Mesenchymal stem cell (in vitro differentiated cells and primary cell): Measurements from ENCODE around the gene FOXN3.

Experiments used
- DNase-seq: peaks from one replicate; pipeline ENCODE4 v3.0.0-alpha.2; 2013
- H2AFZ ChIP-seq: one replicate; pipeline ENCODE4 v1.6.1; 2013; ENCODE audit warnings: low read depth, mild to moderate bottlenecking, control low read depth, inconsistent platforms, low read length, moderate library complexity
- H2AK5ac ChIP-seq: 2 replicates; pipeline ENCODE4 v1.6.1; 2013; ENCODE audit warnings: low read length, moderate library complexity, mild to moderate bottlenecking, inconsistent platforms; ENCODE audit not compliant: severe bottlenecking
- H2BK120ac ChIP-seq: one replicate; pipeline ENCODE4 v1.6.1; 2013; ENCODE audit warnings: low read depth, mild to moderate bottlenecking, inconsistent platforms, low read length, moderate library complexity
- H2BK12ac ChIP-seq, 2 experiments: one replicate each; pipeline ENCODE4 v1.6.1; 2013; ENCODE audit warnings: inconsistent platforms in 2 of 2, low read length in 2 of 2, mild to moderate bottlenecking in 2 of 2, moderate library complexity in 2 of 2, control low read depth in 1 of 2
- H2BK15ac ChIP-seq: one replicate; pipeline ENCODE4 v1.6.1; 2013; ENCODE audit warnings: mild to moderate bottlenecking, low read depth, inconsistent platforms; ENCODE audit not compliant: poor library complexity, severe bottlenecking
- H2BK5ac ChIP-seq: 2 replicates; pipeline ENCODE4 v1.6.1; 2013; ENCODE audit warnings: low read depth, mild to moderate bottlenecking, low read length, control low read depth, inconsistent platforms; ENCODE audit not compliant: poor library complexity, severe bottlenecking
- H3K14ac ChIP-seq, 2 experiments: one replicate each; pipeline ENCODE4 v1.6.1; 2013; ENCODE audit warnings: inconsistent platforms in 2 of 2, low read length in 2 of 2, control low read depth in 1 of 2, mild to moderate bottlenecking in 1 of 2, moderate library complexity in 1 of 2
- H3K18ac ChIP-seq, 2 experiments: one replicate each; pipeline ENCODE4 v1.6.1; 2013; ENCODE audit warnings: inconsistent platforms in 2 of 2, low read length in 2 of 2, control low read depth in 1 of 2, low read depth in 1 of 2, mild to moderate bottlenecking in 1 of 2
- H3K23ac ChIP-seq, 2 experiments: one replicate each; pipeline ENCODE4 v1.6.1; 2013; ENCODE audit warnings: inconsistent platforms in 2 of 2, low read length in 2 of 2, mild to moderate bottlenecking in 2 of 2, moderate library complexity in 2 of 2, control low read depth in 1 of 2
- H3K27ac ChIP-seq: 2 replicates; pipeline ENCODE4 v1.5.1; 2013; ENCODE audit warnings: mild to moderate bottlenecking, moderate library complexity, low read length, control low read depth, inconsistent platforms; ENCODE audit not compliant: poor library complexity, severe bottlenecking
- H3K27me3 ChIP-seq, 2 experiments: 2 replicates each; pipeline versions ENCODE4 v1.6.1 to v1.7.0; 2013; ENCODE audit warnings: low read length in 2 of 2, mild to moderate bottlenecking in 2 of 2, moderate library complexity in 2 of 2, control low read depth in 1 of 2, inconsistent platforms in 1 of 2; ENCODE audit not compliant: control insufficient read depth in 1 of 2, insufficient read depth in 1 of 2
- H3K36me3 ChIP-seq, 2 experiments: 2 replicates each; pipeline versions ENCODE4 v1.6.1 to v1.7.0; 2013; ENCODE audit warnings: low read length in 2 of 2, control low read depth in 1 of 2, inconsistent platforms in 1 of 2, low read depth in 1 of 2, mild to moderate bottlenecking in 1 of 2; ENCODE audit not compliant: insufficient read depth in 2 of 2, control insufficient read depth in 1 of 2
- H3K4ac ChIP-seq, 2 experiments: one replicate each; pipeline ENCODE4 v1.6.1; 2013; ENCODE audit warnings: inconsistent platforms in 2 of 2, low read length in 2 of 2, mild to moderate bottlenecking in 2 of 2, moderate library complexity in 2 of 2, control low read depth in 1 of 2, low read depth in 1 of 2
- H3K4me1 ChIP-seq: 2 replicates; pipeline ENCODE4 v1.6.1; 2013; ENCODE audit warnings: low read depth, low read length, control low read depth; ENCODE audit not compliant: control insufficient read depth, insufficient read depth
- H3K4me2 ChIP-seq: 2 replicates; pipeline ENCODE4 v1.6.1; 2013; ENCODE audit warnings: low read length, mild to moderate bottlenecking, inconsistent platforms; ENCODE audit not compliant: poor library complexity, severe bottlenecking
- H3K4me3 ChIP-seq, 2 experiments: 2 replicates each; pipeline versions ENCODE4 v1.5.1 to v1.7.0; 2013; ENCODE audit warnings: low read length in 2 of 2, mild to moderate bottlenecking in 2 of 2, control low read depth in 1 of 2, low read depth in 1 of 2; ENCODE audit not compliant: insufficient read depth in 1 of 2
- H3K79me1 ChIP-seq: replicated peaks from 2 replicates; pipeline ENCODE4 v1.6.1; 2013; ENCODE audit warnings: mild to moderate bottlenecking, control low read depth, low read length, inconsistent platforms; ENCODE audit not compliant: poor library complexity, severe bottlenecking
- H3K9ac ChIP-seq: 2 replicates; pipeline ENCODE4 v1.7.0; 2013; ENCODE audit warnings: mild to moderate bottlenecking, low read length, moderate library complexity
- H3K9me3 ChIP-seq: 2 replicates; pipeline ENCODE4 v1.7.0; 2013; ENCODE audit warnings: mild to moderate bottlenecking, low read length; ENCODE audit not compliant: control insufficient read depth
- H4K8ac ChIP-seq: one replicate; pipeline ENCODE4 v1.6.1; 2013; ENCODE audit warnings: inconsistent platforms, mild to moderate bottlenecking, low read length, moderate library complexity
- H4K91ac ChIP-seq: one replicate; pipeline ENCODE4 v1.6.1; 2013; ENCODE audit warnings: mild to moderate bottlenecking, low read length, inconsistent platforms
- WGBS: methylation state at CpG from one replicate; pipeline ENCODE4 v1.1.7; 2013; ENCODE audit warnings: mixed read lengths; 5-methylcytosine and 5-hydroxymethylcytosine counted together

FOXN3 gene

DNA sequence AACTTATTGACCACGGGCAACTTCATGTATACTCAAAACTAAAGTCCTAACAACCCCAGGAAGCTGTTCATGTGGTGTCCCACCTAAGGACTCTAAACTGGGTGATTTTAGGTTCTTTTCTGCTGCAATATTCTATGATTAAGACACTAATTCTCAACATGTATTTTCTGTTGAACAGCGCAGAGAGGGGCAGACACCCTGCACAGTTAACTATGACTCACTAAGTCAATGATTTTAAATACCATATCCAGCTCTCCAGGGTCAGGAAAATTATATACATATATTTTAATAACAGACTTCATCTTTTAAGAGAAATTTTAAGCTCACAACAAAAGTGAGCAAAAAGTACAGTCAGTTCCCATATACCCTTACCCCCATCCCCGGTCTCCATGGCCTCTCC, 85.0 kb downstream of the FOXN3 start:
- Histone ChIP-seq H3K36me3 (no peaks in the 10 kb centered on the region), H3K4me3 (no peak overlapping the region), H2BK12ac (no peak overlapping the region), H3K79me1 (peaks cover 32% of the 10 kb centered on the region), H2BK15ac (no peak overlapping the region), H3K4ac (no peak overlapping the region), H3K18ac (no peak overlapping the region), H3K27ac (no peak overlapping the region), H3K4me1 (peaks cover 3% of the 10 kb centered on the region), H2AFZ (no peak overlapping the region), H3K23ac (no peak overlapping the region), H2BK5ac (no peak overlapping the region), H4K8ac (no peak overlapping the region), H2AK5ac (no peak overlapping the region), H3K27me3 (no peaks in the 10 kb centered on the region), H3K14ac (no peak overlapping the region), H3K4me2 (no peak overlapping the region), H3K9me3 (no peaks in the 10 kb centered on the region), H2BK120ac (no peak overlapping the region), H4K91ac (no peak overlapping the region), H3K9ac (no peak overlapping the region)
- DNase-seq: no peak
- 94% methylated on average over 2 of the region's 3 CpGs for WGBS

GRCh38 chr14:89331398-89331797, 85.6 kb downstream of the FOXN3 start:
- no peak overlapping the region for H2BK15ac ChIP-seq

DNA sequence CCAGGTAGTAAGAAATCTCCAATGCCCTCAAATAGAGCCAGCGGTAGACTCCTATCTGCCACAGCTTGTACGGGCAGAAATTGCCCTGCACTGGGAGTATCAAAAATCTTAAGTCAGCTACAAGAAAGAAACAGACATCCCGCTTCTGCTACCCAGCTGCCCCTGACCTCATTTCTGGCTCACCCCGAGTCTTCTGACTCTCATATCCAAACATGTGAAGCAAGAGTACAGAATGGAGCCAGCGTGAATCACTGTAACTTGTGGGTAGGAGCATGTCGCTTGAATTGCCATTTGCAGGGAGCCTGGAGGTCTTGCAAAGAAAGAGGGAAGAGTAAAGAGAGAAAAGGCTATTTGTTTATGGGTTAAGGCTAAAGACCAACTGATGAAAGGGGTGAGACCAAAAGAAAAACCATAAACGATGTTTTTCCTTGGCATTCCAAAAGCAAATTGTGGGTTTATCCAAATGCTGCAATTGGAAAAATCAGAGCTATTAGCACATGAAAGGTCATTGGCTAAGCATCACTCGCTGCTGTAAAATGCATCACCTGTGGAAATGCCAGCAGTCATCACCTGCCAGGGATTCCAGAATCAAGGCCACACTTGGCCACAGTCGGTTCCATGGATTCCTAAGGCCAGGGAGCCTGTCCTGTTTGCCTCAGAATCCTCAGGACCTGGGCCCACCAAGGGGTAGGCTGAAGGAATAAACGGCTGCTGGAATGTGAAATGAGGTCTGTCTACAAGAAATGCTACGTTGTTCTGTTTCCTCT, 86.6 kb downstream of the FOXN3 start:
- no peak overlapping the region for H4K91ac ChIP-seq
- no peak overlapping the region for H3K4me2 ChIP-seq
- no peak overlapping the region for H2AK5ac ChIP-seq
- peaks cover 0 to 3% of the 10 kb centered on the region in 2 experiments for H3K36me3 ChIP-seq
- no peak overlapping the region for H3K4ac ChIP-seq
- H2BK5ac ChIP-seq: no peak overlapping the region
- H3K79me1 ChIP-seq: peaks cover 37% of the 10 kb centered on the region
- peak overlapping the region in 1 of 2 experiments; percentile 71 for H2BK12ac ChIP-seq
- peak overlapping the region; percentile 83 for H3K9ac ChIP-seq
- DNase-seq: peak; percentile 80
- H2BK120ac ChIP-seq: no peak overlapping the region
- no peaks in the 10 kb centered on the region for H3K27me3 ChIP-seq
- peaks cover 5% of the 10 kb centered on the region for H3K4me1 ChIP-seq
- H2BK15ac ChIP-seq: no peak overlapping the region
- peak overlapping the region in 1 of 2 experiments; percentile 49 for H3K18ac ChIP-seq
- peak overlapping the region; percentile 19 for H3K27ac ChIP-seq
- H2AFZ ChIP-seq: no peak overlapping the region
- H3K9me3 ChIP-seq: no peaks in the 10 kb centered on the region
- no peak overlapping the region for H3K23ac ChIP-seq
- H4K8ac ChIP-seq: peak overlapping the region; percentile 7
- WGBS: 87% methylated on average over 7 of the region's 11 CpGs
- no peak overlapping the region for H3K14ac ChIP-seq
- peak overlapping the region in 1 of 2 experiments; percentile 56 for H3K4me3 ChIP-seq

More at GRCh38 chr14:89331398-89331797, 85.6 kb downstream of the FOXN3 start:
- no peak overlapping the region for H3K4ac ChIP-seq
- peaks cover 32% of the 10 kb centered on the region for H3K79me1 ChIP-seq
- H3K36me3 ChIP-seq: no peaks in the 10 kb centered on the region
- H3K9ac ChIP-seq: no peak overlapping the region
- H3K14ac ChIP-seq: no peak overlapping the region
- H3K18ac ChIP-seq: no peak overlapping the region
- no peak overlapping the region for H4K91ac ChIP-seq
- H3K4me2 ChIP-seq: no peak overlapping the region
- no peak overlapping the region for H3K23ac ChIP-seq
- H2BK120ac ChIP-seq: no peak overlapping the region
- 96% methylated on average over 5 of the region's 5 CpGs for WGBS
- no peak for DNase-seq
- H4K8ac ChIP-seq: no peak overlapping the region
- no peak overlapping the region for H2BK5ac ChIP-seq
- H2AFZ ChIP-seq: no peak overlapping the region
- no peaks in the 10 kb centered on the region for H3K27me3 ChIP-seq
- H2AK5ac ChIP-seq: no peak overlapping the region
- H3K27ac ChIP-seq: no peak overlapping the region
- H3K9me3 ChIP-seq: no peaks in the 10 kb centered on the region
- peaks cover 3% of the 10 kb centered on the region for H3K4me1 ChIP-seq
- H2BK12ac ChIP-seq: no peak overlapping the region
- no peak overlapping the region for H3K4me3 ChIP-seq

DNA sequence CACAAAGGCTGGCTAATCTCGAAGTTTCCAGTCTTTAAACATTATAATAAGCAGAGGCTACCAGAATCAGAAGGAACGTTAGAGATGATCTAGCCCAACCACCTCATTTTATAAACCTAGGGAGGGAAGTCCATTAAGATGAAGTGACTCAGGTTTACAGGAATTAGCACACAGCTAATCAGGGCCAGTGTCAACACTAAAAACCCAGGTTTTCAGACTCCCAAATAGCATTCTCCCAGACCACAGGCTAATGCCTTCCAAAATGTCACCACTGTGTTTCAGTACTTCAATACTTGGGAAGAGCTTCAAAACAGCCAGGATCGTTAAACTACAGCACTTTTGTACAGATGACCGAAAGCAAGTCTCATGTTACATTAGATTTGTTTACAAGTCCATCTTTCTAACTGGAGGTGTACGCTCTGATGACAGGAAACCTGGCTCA, 89.2 kb downstream of the FOXN3 start:
- H2BK15ac ChIP-seq: no peak overlapping the region
- no peaks in the 10 kb centered on the region for H3K9me3 ChIP-seq
- no peak overlapping the region for H4K8ac ChIP-seq
- H3K4ac ChIP-seq: peak overlapping the region in 1 of 2 experiments; percentile 79
- no peak overlapping the region for H2AK5ac ChIP-seq
- H3K4me1 ChIP-seq: peaks cover 8% of the 10 kb centered on the region
- peak overlapping the region in 1 of 2 experiments; percentile 93 for H3K14ac ChIP-seq
- no peak overlapping the region for H3K27ac ChIP-seq
- peak; percentile 51 for DNase-seq
- no peak overlapping the region for H3K4me2 ChIP-seq
- H3K23ac ChIP-seq: peak overlapping the region in 1 of 2 experiments; percentile 78
- H2BK120ac ChIP-seq: no peak overlapping the region
- H3K9ac ChIP-seq: no peak overlapping the region
- H3K18ac ChIP-seq: peak overlapping the region; percentile 2 to 80
- H4K91ac ChIP-seq: no peak overlapping the region
- peak overlapping the region in 1 of 2 experiments; percentile 28 for H2BK12ac ChIP-seq
- no peaks in the 10 kb centered on the region for H3K27me3 ChIP-seq
- H3K79me1 ChIP-seq: peaks cover 44% of the 10 kb centered on the region
- H2AFZ ChIP-seq: no peak overlapping the region
- WGBS: 62% methylated on average over 5 of the region's 5 CpGs
- H3K4me3 ChIP-seq: no peak overlapping the region
- no peak overlapping the region for H2BK5ac ChIP-seq
- H3K36me3 ChIP-seq: peaks cover 3 to 8% of the 10 kb centered on the region in 2 experiments
